ENCODE results near the gene CHI3L1.

GRCh38 chr1:203183828-203184227 lies 2.7 kb downstream of the CHI3L1 start:
- TF ChIP-seq EP300 (IDR thresholded peaks at IDR 0.05) = no peak
- TF ChIP-seq CTCF (IDR thresholded peaks at IDR 0.05) = no peak
- TF ChIP-seq POLR2A (IDR thresholded peaks at IDR 0.05) = no peak

Measured in ovary (tissue), 3 donors.